Inflammatory macrophage treated with lipopolysaccharide for 4 hours (primary cell): ENCODE results near the gene MC2R.
"Not testable (repeated sequence)": the region's sequence is repeated elsewhere in the genome, so short reads cannot be mapped to it uniquely, and the experiment has no call there.

Source experiments
- DNase-seq: peaks from one replicate; pipeline ENCODE4 v3.0.0-alpha.2; 2020

Gene MC2R

DNA sequence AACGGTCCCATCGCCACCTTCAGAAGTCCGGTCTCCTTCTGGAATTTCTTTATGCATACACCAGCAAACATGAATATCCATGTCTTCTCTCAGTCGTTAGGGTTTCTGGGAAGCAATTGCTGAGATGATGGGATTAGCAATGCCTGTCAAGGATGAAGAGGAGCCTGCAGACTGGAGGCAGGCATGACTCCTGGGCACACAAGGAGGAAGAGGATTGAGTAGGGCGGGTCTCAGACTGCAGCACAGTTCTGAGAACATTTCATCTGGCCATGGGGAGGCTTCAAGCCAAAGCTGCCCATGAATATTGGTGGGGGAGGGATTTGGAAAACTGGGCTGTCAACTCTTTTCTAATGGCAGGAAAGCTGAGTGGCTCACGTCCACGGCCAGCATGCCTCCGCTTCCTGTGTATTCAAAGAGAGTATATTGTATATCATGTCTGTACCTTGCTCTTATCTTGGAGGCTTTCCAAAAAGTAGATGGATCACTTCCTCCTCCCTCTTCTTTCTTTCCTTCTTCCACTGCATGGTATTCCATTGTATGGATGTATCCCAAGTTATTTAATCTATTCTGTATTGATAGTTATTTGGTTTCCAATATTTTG lies 24.5 kb downstream of the MC2R start:
- no peak for DNase-seq

DNA sequence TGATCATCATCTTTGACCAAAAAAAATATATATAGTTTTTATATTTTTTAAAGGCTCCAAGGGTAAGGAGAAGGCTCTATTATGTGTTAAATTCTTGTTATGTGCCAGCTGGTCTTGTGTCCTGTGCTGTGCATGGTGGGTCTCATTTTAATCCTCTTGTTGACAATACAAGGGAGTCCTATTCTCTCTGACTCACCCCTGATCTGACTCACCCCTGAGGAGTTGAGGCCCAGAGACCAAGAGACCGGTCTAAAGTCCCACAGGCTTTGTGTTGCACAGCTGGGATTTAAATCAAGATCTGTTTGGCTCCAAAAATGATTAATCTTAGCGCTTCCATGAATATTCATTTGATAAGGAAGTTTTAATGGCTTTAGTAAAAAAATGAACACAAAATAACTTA lies 25.7 kb downstream of the MC2R start:
- no peak for DNase-seq

- no peak for DNase-seq
These were observed 27.1 kb downstream of the MC2R start for GRCh38 chr18:13888191-13888716.

- DNase-seq = no peak
These were observed 30.3 kb downstream of the MC2R start for GRCh38 chr18:13885009-13885408.

DNA sequence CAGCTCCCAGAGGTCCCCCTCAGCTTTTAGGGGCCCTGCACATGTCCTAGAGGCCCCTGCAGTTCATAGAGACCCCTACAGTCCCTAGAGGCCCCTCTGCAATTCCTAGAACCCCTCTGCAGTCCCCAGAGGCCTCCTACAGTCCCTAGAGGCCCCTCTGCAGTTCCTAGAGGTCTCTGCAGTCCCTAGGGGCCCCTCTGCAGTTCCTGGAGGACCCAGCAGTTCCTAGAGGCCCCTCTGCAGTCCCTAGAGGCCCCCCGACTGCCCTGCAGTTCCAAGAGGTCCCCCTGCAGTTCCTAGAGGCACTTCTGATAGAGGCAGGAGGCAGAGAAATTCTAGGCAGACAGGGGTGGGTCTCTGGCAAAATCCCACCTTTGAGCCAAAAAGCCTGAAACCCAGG lies 35.4 kb downstream of the MC2R start:
- no peak for DNase-seq

DNA sequence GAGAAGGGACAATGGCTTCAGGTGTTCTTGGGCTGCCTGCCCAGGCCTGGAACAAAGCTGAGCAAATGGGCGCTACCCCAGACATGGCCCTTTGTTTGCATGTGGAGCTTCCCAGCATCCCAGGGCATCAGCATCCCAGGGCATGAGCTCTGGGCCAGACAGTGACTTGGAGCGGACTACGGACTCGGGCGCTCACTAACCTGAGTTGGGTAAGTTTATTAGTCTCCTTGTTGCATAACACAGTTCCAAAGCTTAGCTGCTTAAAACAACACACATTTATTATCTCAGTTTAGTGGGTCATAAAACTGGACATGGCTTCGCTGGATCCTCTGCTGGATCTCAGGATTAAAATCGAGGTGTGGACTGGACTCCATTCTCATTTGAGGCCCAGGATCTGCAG lies 35.8 kb downstream of the MC2R start:
- DNase-seq = no peak

- DNase-seq = no peak
These were observed 36.5 kb downstream of the MC2R start for GRCh38 chr18:13878857-13879256.

GRCh38 chr18:13877157-13877556 lies 38.2 kb downstream of the MC2R start:
- no peak for DNase-seq

DNA sequence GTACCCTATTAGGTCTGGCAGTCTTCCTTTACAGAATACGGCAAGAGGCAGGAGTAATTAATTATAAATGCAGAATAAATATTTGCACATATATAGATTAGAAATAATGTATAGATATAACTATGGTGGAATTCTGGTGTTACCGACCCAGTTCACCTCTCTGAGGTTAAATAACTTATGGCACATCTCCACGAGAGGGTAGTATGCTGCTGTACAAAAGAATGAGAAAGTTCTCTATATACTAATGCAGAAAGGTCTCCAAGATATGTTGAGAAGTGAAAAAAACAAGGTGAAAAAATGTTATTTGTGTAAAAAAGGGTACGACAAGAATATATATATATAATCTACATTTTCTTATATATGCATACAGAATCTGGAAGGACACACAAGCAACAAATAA lies 40.8 kb downstream of the MC2R start:
- DNase-seq = no peak

- DNase-seq = no peak
These were observed 42.4 kb downstream of the MC2R start for GRCh38 chr18:13872932-13873331.

- DNase-seq = no peak
These were observed 43.0 kb downstream of the MC2R start for GRCh38 chr18:13872373-13872772.

DNA sequence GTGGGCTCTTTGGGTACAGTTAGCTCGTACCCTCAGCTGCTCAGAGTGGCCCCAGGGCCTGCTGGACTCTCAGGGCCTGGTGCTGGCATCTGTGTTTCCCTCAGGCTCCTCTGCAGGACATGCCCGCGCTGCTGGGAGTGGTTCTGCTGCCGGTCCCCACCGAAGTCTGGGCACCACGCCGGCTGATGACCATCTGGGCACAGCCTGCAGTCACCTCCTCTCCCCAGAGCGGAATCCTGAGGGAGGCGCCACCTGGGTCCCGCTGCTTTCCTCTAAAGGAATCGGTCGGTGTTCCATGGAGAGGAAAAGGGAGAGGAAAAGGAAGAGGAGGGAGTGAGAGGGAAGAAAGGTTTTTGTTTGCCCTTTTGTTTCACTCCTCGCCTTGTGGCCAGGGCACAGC lies 43.6 kb downstream of the MC2R start:
- no peak for DNase-seq

GRCh38 chr18:13868501-13869271 lies 46.6 kb downstream of the MC2R start:
- DNase-seq = no peak

- not testable (repeated sequence) for DNase-seq
These were observed 52.4 kb downstream of the MC2R start for GRCh38 chr18:13862898-13863297.

GRCh38 chr18:13849791-13850190 lies 65.5 kb downstream of the MC2R start:
- no peak for DNase-seq

DNA sequence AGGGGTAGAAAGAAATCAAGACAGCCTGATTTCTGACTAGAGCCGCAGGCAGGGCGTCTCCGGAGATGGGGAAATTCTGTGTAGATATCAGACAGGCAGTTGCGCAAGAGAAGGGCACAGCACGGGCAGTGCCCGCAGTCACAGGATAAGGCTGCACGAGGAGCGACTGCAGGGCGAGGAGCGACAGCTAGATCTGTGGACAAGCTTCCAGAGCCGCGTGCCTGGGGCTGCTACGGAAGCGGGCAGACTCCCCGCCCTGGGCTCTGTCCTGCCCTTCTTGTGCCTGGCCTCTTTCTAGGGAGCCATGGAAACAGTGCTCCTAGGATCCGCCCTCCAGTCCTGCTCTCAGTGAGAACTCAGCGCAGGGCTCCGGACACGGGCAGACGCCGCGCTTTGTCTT lies 78.8 kb downstream of the MC2R start:
- DNase-seq = no peak

- no peak for DNase-seq
These were observed 80.1 kb downstream of the MC2R start for GRCh38 chr18:13835202-13835601.

- no peak for DNase-seq
These were observed 80.8 kb downstream of the MC2R start for GRCh38 chr18:13834496-13835015.
